HL-60 (cell line): ENCODE measurements around the gene SH3RF3.

Experiments used
- GABPA ChIP-seq: IDR thresholded peaks from 2 replicates; pipeline ENCODE4 v1.6.1; 2012; ENCODE audit warnings: low read depth
- POLR2AphosphoS5 ChIP-seq: IDR thresholded peaks from 2 replicates; pipeline ENCODE4 v1.6.1; 2012; ENCODE audit warnings: low read depth
- TF ChIP-seq, protein P1 (sequence below): IDR thresholded peaks from one replicate; pipeline ENCODE4 v1.5.1; 2011; ENCODE audit warnings: low read length, control low read depth, inconsistent platforms; ENCODE audit not compliant: insufficient read depth

- TF ChIP-seq, protein P1, sequence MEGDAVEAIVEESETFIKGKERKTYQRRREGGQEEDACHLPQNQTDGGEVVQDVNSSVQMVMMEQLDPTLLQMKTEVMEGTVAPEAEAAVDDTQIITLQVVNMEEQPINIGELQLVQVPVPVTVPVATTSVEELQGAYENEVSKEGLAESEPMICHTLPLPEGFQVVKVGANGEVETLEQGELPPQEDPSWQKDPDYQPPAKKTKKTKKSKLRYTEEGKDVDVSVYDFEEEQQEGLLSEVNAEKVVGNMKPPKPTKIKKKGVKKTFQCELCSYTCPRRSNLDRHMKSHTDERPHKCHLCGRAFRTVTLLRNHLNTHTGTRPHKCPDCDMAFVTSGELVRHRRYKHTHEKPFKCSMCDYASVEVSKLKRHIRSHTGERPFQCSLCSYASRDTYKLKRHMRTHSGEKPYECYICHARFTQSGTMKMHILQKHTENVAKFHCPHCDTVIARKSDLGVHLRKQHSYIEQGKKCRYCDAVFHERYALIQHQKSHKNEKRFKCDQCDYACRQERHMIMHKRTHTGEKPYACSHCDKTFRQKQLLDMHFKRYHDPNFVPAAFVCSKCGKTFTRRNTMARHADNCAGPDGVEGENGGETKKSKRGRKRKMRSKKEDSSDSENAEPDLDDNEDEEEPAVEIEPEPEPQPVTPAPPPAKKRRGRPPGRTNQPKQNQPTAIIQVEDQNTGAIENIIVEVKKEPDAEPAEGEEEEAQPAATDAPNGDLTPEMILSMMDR, result no peak
- TF ChIP-seq POLR2AphosphoS5 (no peak), GABPA (no peak)
Measured at GRCh38 chr2:109287413-109287812, 158.4 kb downstream of the SH3RF3 start.
